NCI-H2029 treated with DMSO at 0.1 percent for 48 hours (cell line): Measurements from ENCODE around the gene CERT1.

ENCODE experiments used
- DNase-seq: peaks from one replicate; lab custom pipeline; 2025; lab: John Stamatoyannopoulos, UW

The CERT1 gene

GRCh38 chr5:75389430-75389829 is 122.0 kb downstream of the CERT1 start:
- DNase-seq: no peak

DNA sequence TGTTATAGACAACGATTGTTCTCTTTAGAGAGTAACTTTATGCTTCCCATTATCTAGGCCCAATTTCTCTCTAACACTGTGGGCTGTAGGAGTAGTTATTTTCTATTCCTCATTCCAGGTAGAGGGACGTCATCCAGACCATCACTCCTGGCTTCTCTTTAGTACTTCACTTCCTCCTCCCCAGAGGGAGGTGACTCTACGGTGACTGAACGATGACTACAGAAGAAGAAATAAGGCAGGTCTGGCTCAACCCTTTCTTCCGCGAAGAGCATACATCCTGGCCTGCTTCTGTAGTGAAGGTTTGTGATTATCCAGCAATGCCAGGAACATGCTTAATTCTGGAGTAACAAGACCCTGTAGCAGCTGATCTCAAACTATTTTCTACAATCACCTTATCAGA is 123.6 kb downstream of the CERT1 start:
- DNase-seq: no peak

- no peak for DNase-seq
Measured at GRCh38 chr5:75384218-75384617, 127.2 kb downstream of the CERT1 start.

GRCh38 chr5:75381456-75381855 is 130.0 kb downstream of the CERT1 start:
- DNase-seq: no peak

DNA sequence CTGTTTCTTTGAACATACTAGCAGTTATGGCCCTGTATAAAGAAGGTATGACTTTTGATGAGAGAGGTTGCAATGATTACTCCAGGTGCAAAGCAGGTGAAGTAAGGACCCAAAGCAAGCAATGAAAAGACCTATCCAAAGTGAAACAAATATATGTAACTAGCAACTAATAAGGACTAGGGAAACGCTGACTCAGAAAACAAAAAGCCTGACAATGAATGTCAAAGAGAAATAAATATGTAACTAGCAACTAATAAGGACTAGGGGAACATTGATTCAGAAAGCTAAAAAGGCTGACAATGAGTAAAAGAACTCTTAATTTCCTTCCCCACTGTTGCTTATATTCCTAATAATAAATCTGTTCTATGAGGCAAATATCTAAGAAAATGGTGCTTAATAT is 131.3 kb downstream of the CERT1 start:
- DNase-seq: no peak

GRCh38 chr5:75375414-75375813 is 136.0 kb downstream of the CERT1 start:
- no peak for DNase-seq

DNA sequence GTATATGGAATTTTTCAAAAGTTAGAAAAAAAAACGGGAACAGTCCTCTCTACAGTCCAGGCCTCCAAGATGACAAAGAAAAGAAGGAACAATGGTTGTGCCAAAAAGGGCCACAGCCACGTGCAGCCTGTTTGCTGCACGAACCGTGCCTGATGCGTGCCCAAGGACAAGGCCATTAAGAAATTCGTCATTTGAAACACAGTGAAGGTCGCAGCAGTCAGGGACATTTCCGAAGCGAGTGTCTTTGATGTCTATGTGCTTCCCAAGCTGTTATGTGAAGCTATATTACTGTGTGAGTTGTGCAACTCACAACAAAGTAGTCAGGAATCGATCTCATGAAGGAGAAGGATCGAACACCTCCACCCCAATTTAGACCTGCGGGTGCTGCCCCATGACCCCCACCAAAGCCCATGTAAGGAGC is 137.0 kb downstream of the CERT1 start:
- DNase-seq: no peak

DNA sequence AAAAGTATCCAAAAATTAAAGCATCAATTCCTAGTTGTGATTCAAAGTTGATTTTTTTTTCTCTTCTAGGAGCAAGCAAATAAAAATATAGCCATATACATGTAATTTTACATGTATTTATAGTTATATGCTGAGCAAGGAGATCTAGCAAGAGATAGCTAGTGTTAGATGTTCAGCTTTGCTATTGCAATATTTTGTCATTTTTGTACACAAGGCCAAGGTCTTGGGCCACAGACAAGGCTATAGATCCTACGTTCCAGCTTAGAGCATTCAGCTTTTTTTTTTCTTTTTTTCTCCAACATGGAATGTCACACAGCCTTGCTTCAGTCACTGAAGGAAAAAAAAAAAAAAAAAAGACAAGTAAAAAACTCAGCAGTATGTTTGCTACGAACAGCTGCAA is 137.6 kb downstream of the CERT1 start:
- no peak for DNase-seq

DNA sequence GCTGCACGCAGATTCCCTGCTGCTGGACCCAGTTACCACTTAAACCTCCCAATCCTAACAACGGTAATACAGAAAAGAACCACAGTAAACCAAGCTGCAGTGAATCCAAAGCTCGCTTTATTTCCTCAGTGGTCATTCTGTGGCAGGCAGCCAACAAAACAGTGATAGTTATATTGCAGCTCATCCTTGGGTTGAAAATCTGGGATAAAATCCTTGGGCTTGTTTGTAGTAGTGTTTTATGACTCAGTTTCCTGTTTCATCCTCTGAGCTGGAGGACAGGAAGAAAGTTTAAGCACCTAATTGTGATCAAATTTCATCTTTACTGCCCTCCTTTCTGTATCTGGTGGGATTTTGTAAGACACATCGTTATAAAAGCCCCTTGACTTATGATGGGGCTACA is 143.0 kb downstream of the CERT1 start:
- no peak for DNase-seq

GRCh38 chr5:75367401-75367800 is 144.0 kb downstream of the CERT1 start:
- no peak for DNase-seq

GRCh38 chr5:75366787-75367186 is 144.6 kb downstream of the CERT1 start:
- no peak for DNase-seq

- no peak for DNase-seq
Measured at GRCh38 chr5:75365740-75366139, 145.7 kb downstream of the CERT1 start.

- DNase-seq: no peak
Measured at GRCh38 chr5:75364571-75365280, 146.7 kb downstream of the CERT1 start.

GRCh38 chr5:75363726-75364495 is 147.5 kb downstream of the CERT1 start:
- DNase-seq: peak; percentile 85

DNA sequence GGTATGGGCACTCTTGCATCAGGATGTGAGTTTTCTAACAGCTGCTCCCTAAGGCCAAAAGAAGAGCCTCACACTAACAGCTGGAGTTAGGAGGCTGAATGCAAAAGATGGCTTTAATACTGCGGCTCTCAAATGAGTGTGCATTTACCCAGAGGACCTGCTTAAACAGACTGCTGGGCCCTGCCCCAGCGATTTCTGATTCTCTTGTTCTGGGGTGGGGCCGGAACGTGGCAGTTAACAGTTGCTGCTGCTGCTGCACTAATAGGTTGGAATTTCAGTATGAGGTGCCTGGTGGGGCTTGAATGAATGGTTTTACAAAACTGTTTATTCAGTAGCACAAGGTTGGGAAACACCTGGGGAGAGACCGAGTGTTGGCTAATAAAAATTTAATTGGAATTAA is 148.3 kb downstream of the CERT1 start:
- no peak for DNase-seq

GRCh38 chr5:75362474-75362975 is 148.9 kb downstream of the CERT1 start:
- no peak for DNase-seq

- DNase-seq: no peak
Measured at GRCh38 chr5:75361310-75361709, 150.1 kb downstream of the CERT1 start.

DNA sequence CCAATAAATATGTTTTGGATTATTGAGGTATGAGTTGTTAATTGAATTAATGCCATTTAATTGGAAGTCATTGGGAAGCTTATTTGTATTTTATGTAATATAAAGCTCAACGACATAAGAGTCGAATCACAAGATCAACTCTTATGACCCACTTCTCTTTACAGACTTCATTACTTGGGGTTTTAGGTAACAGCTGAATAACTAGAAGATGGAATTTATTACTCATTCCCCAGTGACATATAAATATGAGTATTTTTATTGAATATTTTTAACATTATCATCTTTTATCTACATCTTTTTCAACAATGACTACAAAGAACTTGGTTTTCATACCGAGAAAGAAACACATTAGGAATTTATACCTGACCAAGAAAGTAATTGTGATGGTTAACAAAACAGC is 153.3 kb downstream of the CERT1 start:
- DNase-seq: no peak

DNA sequence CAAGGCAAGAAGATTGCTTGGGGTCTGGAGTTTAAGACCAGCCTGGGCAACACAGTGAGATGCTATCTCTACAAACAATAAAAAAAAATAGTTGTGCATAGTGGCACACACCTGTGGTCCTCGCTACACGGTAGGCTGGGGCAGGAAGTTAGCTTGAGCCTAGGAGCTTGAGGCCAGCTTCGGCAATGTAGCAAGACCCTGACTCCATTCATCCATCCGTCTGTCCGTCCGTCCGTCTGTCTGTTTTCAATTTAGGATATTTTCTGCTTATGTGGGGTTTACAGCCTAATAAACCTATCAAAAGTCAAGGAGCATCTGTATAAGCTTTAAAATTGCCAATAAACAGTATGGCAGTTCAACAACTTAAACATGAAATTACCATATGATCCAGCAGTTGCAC is 154.7 kb downstream of the CERT1 start:
- no peak for DNase-seq

DNA sequence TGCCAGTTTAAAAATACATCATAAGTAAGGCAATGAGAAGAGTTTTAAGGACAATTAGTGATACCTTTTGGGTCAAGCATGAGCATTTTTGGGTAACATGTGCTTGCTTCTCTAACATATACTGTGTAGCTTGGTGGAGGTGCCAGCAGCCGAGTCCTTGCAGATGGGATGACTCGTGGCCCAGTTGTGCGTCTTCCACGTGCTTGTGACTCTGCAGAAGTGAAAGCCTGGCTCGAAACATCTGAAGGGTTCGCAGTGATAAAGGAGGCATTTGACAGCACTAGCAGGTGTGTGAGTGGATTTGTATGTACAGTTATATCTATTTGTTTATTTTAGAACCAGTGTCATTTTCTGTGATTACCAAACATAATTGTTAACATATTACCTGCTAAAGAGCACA is 156.2 kb downstream of the CERT1 start:
- no peak for DNase-seq

GRCh38 chr5:75351139-75351926 is 160.1 kb downstream of the CERT1 start:
- DNase-seq: no peak

DNA sequence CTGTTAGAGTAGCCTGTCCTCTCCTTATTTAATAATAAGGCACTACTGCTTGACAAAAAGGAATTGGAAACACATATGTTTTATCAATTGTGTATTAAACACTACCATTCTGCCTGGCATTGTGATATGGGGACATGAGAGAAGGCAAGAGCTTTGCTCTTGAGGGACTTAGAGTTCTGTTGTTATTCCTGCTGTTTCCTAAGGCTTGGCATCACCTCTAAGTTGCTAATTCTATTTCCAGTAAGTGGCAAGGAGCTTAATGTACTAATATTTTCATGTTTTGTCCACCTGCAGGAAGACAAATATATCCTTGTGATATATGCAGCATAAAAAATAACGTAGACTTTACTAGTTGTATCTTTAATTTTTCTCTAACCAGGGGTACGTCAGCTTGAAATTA is 161.8 kb downstream of the CERT1 start:
- DNase-seq: no peak

GRCh38 chr5:75348241-75348640 is 163.2 kb downstream of the CERT1 start:
- no peak for DNase-seq
